Measurements from ENCODE around the gene UNC5B.

DNA sequence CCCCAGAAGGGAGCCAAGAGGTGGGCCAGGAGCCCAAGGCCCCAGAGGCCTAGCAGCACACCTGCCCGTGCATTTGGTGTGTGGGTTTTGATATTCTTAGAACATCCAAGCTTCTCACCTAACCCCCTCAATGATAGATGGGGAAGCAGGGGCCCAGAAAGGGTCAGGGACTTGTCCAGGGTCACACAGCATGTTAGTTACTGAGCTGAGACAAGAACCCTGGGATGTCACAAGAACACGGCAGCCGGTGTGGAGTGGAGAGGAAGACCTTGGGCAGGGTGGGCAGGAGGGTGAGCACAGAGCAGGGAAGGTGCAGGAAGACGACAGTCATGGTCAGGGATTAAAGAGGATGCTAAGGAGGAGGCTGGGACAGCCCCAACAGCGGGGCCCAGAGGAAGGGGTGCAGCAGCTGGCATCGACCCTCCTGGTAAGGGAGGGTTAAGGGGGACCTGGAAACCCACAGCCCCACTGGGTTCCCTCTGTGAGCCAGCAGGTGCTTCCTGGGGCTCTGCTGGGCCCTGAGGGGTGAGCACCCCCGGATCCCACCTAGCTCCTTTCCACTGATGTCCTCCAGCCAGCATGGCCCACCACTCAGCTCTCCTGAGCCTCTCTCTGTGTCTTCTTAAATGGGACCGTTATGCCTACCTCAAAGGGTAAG lies 44.4 kb downstream of the UNC5B start:
- TF ChIP-seq, protein P1, sequence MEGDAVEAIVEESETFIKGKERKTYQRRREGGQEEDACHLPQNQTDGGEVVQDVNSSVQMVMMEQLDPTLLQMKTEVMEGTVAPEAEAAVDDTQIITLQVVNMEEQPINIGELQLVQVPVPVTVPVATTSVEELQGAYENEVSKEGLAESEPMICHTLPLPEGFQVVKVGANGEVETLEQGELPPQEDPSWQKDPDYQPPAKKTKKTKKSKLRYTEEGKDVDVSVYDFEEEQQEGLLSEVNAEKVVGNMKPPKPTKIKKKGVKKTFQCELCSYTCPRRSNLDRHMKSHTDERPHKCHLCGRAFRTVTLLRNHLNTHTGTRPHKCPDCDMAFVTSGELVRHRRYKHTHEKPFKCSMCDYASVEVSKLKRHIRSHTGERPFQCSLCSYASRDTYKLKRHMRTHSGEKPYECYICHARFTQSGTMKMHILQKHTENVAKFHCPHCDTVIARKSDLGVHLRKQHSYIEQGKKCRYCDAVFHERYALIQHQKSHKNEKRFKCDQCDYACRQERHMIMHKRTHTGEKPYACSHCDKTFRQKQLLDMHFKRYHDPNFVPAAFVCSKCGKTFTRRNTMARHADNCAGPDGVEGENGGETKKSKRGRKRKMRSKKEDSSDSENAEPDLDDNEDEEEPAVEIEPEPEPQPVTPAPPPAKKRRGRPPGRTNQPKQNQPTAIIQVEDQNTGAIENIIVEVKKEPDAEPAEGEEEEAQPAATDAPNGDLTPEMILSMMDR (IDR thresholded peaks at IDR 0.05), result no peak
- no peak for TF ChIP-seq POLR2A (IDR thresholded peaks at IDR 0.05)

All from thyroid gland (tissue), 4 donors.